Measurements from ENCODE around the gene LANCL2.
"Not testable (repeated sequence)": the region's sequence is repeated elsewhere in the genome, so short reads cannot be mapped to it uniquely, and the experiment has no call there.

LANCL2 gene

GRCh38 chr7:55365205-55365674 is at the start of gene LANCL2:
LANCL2 (plus strand) TSS chr7:55365337; CDS start chr7:55366026, 689 bp downstream.
- DNase-seq (ENCODE audit: low read depth), result no peak

GRCh38 chr7:55325371-55325792 is 39.8 kb upstream of the LANCL2 start:
- DNase-seq (ENCODE audit: low read depth), result no peak

- no peak for DNase-seq (ENCODE audit: low read depth)
Observed at GRCh38 chr7:55326081-55326835, 38.9 kb upstream of the LANCL2 start.

GRCh38 chr7:55326945-55327626 is 38.1 kb upstream of the LANCL2 start:
- no peak for DNase-seq (ENCODE audit: low read depth)

GRCh38 chr7:55335151-55335550 is 30.0 kb upstream of the LANCL2 start:
- DNase-seq (ENCODE audit: low read depth), result no peak

- no peak for DNase-seq (ENCODE audit: low read depth)
Observed at GRCh38 chr7:55335786-55336185, 29.4 kb upstream of the LANCL2 start.

GRCh38 chr7:55336540-55336939 is 28.6 kb upstream of the LANCL2 start:
- no peak for DNase-seq (ENCODE audit: low read depth)

- no peak for DNase-seq (ENCODE audit: low read depth)
Observed at GRCh38 chr7:55339033-55340000, 25.8 kb upstream of the LANCL2 start.

- no peak for DNase-seq (ENCODE audit: low read depth)
Observed at GRCh38 chr7:55342216-55342871, 22.8 kb upstream of the LANCL2 start.

GRCh38 chr7:55343002-55343781 is 21.9 kb upstream of the LANCL2 start:
- DNase-seq (ENCODE audit: low read depth), result no peak

- DNase-seq (ENCODE audit: low read depth), result no peak
Observed at GRCh38 chr7:55343860-55344606, 21.1 kb upstream of the LANCL2 start.

GRCh38 chr7:55344840-55345239 is 20.3 kb upstream of the LANCL2 start:
- DNase-seq (ENCODE audit: low read depth), result no peak

- no peak for DNase-seq (ENCODE audit: low read depth)
Observed at GRCh38 chr7:55345292-55345691, 19.8 kb upstream of the LANCL2 start.

GRCh38 chr7:55348502-55348901 is 16.6 kb upstream of the LANCL2 start:
- DNase-seq (ENCODE audit: low read depth), result no peak

GRCh38 chr7:55349121-55349520 is 16.0 kb upstream of the LANCL2 start:
- DNase-seq (ENCODE audit: low read depth), result no peak

- no peak for DNase-seq (ENCODE audit: low read depth)
Observed at GRCh38 chr7:55350281-55350680, 14.9 kb upstream of the LANCL2 start.

- DNase-seq (ENCODE audit: low read depth), result no peak
Observed at GRCh38 chr7:55351263-55351662, 13.9 kb upstream of the LANCL2 start.

GRCh38 chr7:55352947-55353273 is 12.2 kb upstream of the LANCL2 start:
- not testable (repeated sequence) for DNase-seq (ENCODE audit: low read depth)

GRCh38 chr7:55360486-55360885 is 4.7 kb upstream of the LANCL2 start:
- DNase-seq (ENCODE audit: low read depth), result no peak

- no peak for DNase-seq (ENCODE audit: low read depth)
Observed at GRCh38 chr7:55361560-55361959, 3.6 kb upstream of the LANCL2 start.
